Mesodermal cell (in vitro differentiated cells): Measurements from ENCODE around the gene LDLRAD4.

Experiments used
- H3K27ac ChIP-seq: 2 replicates; pipeline ENCODE4 v1.7.0; 2013; ENCODE audit warnings: mild to moderate bottlenecking, low read depth, low read length, moderate library complexity; ENCODE audit not compliant: severe bottlenecking
- H3K36me3 ChIP-seq: 2 replicates; pipeline ENCODE4 v1.7.1; 2013; ENCODE audit warnings: mild to moderate bottlenecking, low read length, moderate library complexity; ENCODE audit not compliant: control insufficient read depth, insufficient read depth
- H3K4me1 ChIP-seq: one replicate; pipeline ENCODE4 v1.7.1; 2013; ENCODE audit warnings: mild to moderate bottlenecking, low read length; ENCODE audit not compliant: insufficient read depth, control insufficient read depth, poor library complexity, severe bottlenecking
- H3K4me3 ChIP-seq: 2 replicates; pipeline ENCODE4 v1.7.0; 2013; ENCODE audit warnings: low read length, control low read depth, mild to moderate bottlenecking; ENCODE audit not compliant: insufficient read depth, poor library complexity, severe bottlenecking; ENCODE audit errors: extremely low read depth
- H3K9me3 ChIP-seq: 2 replicates; pipeline ENCODE4 v1.7.1; 2013; ENCODE audit warnings: mild to moderate bottlenecking, low read length, moderate library complexity; ENCODE audit not compliant: control insufficient read depth
- WGBS, 2 experiments: methylation state at CpG; one replicate each; pipeline ENCODE4 v1.1.5; 2013; ENCODE audit warnings: missing lambda C conversion rate in 2 of 2; ENCODE audit not compliant: insufficient coverage in 2 of 2; 5-methylcytosine and 5-hydroxymethylcytosine counted together

Gene LDLRAD4

GRCh38 chr18:13566941-13567746 is 348.6 kb downstream of the LDLRAD4 start:
- no peaks in the 10 kb centered on the region for H3K9me3 ChIP-seq
- no peaks in the 10 kb centered on the region for H3K36me3 ChIP-seq
- peak overlapping the region; percentile 37 for H3K27ac ChIP-seq
- peaks cover 7% of the 10 kb centered on the region for H3K4me1 ChIP-seq
- WGBS, 2 experiments = 63 to 69% methylated on average over 14 to 16 of the region's 18 CpGs
- no peak overlapping the region for H3K4me3 ChIP-seq

GRCh38 chr18:13568443-13569392 is 350.2 kb downstream of the LDLRAD4 start:
- Histone ChIP-seq H3K4me3 (no peak overlapping the region), H3K27ac (no peak overlapping the region), H3K36me3 (no peaks in the 10 kb centered on the region), H3K9me3 (no peaks in the 10 kb centered on the region), H3K4me1 (peaks cover 7% of the 10 kb centered on the region)
- WGBS, 2 experiments = 89 to 90% methylated on average over 12 of the region's 14 CpGs

- H3K4me3 ChIP-seq = no peak overlapping the region
- no peaks in the 10 kb centered on the region for H3K9me3 ChIP-seq
- peaks cover 7% of the 10 kb centered on the region for H3K4me1 ChIP-seq
- no peak overlapping the region for H3K27ac ChIP-seq
- H3K36me3 ChIP-seq = no peaks in the 10 kb centered on the region
- 88 to 90% methylated on average over 13 to 17 of the region's 17 CpGs for WGBS, 2 experiments
Observed at GRCh38 chr18:13570216-13570615, 351.7 kb downstream of the LDLRAD4 start.

- Histone ChIP-seq H3K4me3 (no peak overlapping the region), H3K4me1 (peaks cover 7% of the 10 kb centered on the region), H3K36me3 (no peaks in the 10 kb centered on the region), H3K27ac (no peak overlapping the region), H3K9me3 (no peaks in the 10 kb centered on the region)
- WGBS, 2 experiments = 88 to 100% methylated on average over 3 to 4 of the region's 7 CpGs
Observed at GRCh38 chr18:13570856-13571495, 352.4 kb downstream of the LDLRAD4 start.

- H3K27ac ChIP-seq = no peak overlapping the region
- H3K4me3 ChIP-seq = no peak overlapping the region
- no peaks in the 10 kb centered on the region for H3K36me3 ChIP-seq
- peaks cover 7% of the 10 kb centered on the region for H3K4me1 ChIP-seq
- no peaks in the 10 kb centered on the region for H3K9me3 ChIP-seq
- WGBS, 2 experiments = 92 to 95% methylated on average over 4 to 5 of the region's 5 CpGs
Observed at GRCh38 chr18:13572148-13572547, 353.6 kb downstream of the LDLRAD4 start.

- H3K27ac ChIP-seq = no peak overlapping the region
- H3K4me3 ChIP-seq = no peak overlapping the region
- H3K4me1 ChIP-seq = peaks cover 9% of the 10 kb centered on the region
- H3K9me3 ChIP-seq = no peaks in the 10 kb centered on the region
- no peaks in the 10 kb centered on the region for H3K36me3 ChIP-seq
- 85 to 94% methylated on average over 3 to 7 of the region's 7 CpGs for WGBS, 2 experiments
Observed at GRCh38 chr18:13572721-13573120, 354.2 kb downstream of the LDLRAD4 start.

- Histone ChIP-seq H3K4me3 (no peak overlapping the region), H3K4me1 (peaks cover 11% of the 10 kb centered on the region), H3K36me3 (no peaks in the 10 kb centered on the region), H3K9me3 (no peaks in the 10 kb centered on the region), H3K27ac (no peak overlapping the region)
- WGBS, 2 experiments = 96 to 97% methylated on average over 5 to 6 of the region's 7 CpGs
Observed at GRCh38 chr18:13573750-13574149, 355.2 kb downstream of the LDLRAD4 start.

- Histone ChIP-seq H3K36me3 (no peaks in the 10 kb centered on the region), H3K4me3 (no peak overlapping the region), H3K9me3 (no peaks in the 10 kb centered on the region), H3K27ac (no peak overlapping the region), H3K4me1 (peaks cover 11% of the 10 kb centered on the region)
- 98 to 99% methylated on average over 7 of the region's 10 CpGs for WGBS, 2 experiments
Observed at GRCh38 chr18:13574355-13574754, 355.8 kb downstream of the LDLRAD4 start.

- WGBS, 2 experiments = 80% methylated on average over 1 of the region's 1 CpG; no CpG with 5 or more reads in 1 of the 2 experiments
Observed at GRCh38 chr18:13574761-13575160, 356.2 kb downstream of the LDLRAD4 start.

GRCh38 chr18:13576598-13576997 is 358.0 kb downstream of the LDLRAD4 start:
- peaks cover 11% of the 10 kb centered on the region for H3K4me1 ChIP-seq
- WGBS, 2 experiments = 92 to 100% methylated on average over 4 to 6 of the region's 6 CpGs
- no peaks in the 10 kb centered on the region for H3K36me3 ChIP-seq
- H3K27ac ChIP-seq = no peak overlapping the region
- no peaks in the 10 kb centered on the region for H3K9me3 ChIP-seq
- H3K4me3 ChIP-seq = no peak overlapping the region

More at GRCh38 chr18:13574761-13575160, 356.2 kb downstream of the LDLRAD4 start:
- H3K27ac ChIP-seq = no peak overlapping the region
- H3K36me3 ChIP-seq = no peaks in the 10 kb centered on the region
- H3K9me3 ChIP-seq = no peaks in the 10 kb centered on the region
- H3K4me1 ChIP-seq = peaks cover 11% of the 10 kb centered on the region
- no peak overlapping the region for H3K4me3 ChIP-seq
